CD4-positive, alpha-beta T cell (primary cell): ENCODE data around the gene CEP95. TPM values are rescaled to one million over a fixed set of nuclear protein-coding genes. Genes with fewer than 3 reads are reported as not detected.

Source experiments
- ATAC-seq: fragments of 200-7000 bp; cut with Tn5 transposase; one replicate; pipeline ENCODE4 v1.10.0; 2022; ENCODE audit warnings: mild to moderate bottlenecking; ENCODE audit not compliant: poor library complexity
- CTCF ChIA-PET: fragments of 350-600 bp; sonication (Branson Sonifier 250); formaldehyde crosslinking; loops from one replicate; lab custom pipeline; 2021; ENCODE audit warnings: antibody characterized with exemption, inconsistent platforms; lab: Charles Lee
- POLR2A ChIA-PET: fragments of 350-600 bp; sonication (Branson Sonifier 250); formaldehyde crosslinking; loops from one replicate; lab custom pipeline; 2021; ENCODE audit warnings: antibody characterized with exemption, inconsistent platforms; lab: Charles Lee
- DNase-seq, 14 experiments: peaks; one replicate each; pipeline ENCODE4 v3.0.0-alpha.2; 2013 to 2020; ENCODE audit warnings: mixed read lengths in 2 of 14
- H3K27ac ChIP-seq, 2 donors: one replicate each; pipeline versions ENCODE4 v1.5.1 to v1.7.0; 2013; ENCODE audit warnings: low read length in 2 of 2, low read depth in 1 of 2, mild to moderate bottlenecking in 1 of 2
- H3K27me3 ChIP-seq, 2 experiments: 1 replicate in 1 of 2; 2 replicates in 1 of 2; pipeline versions ENCODE4 v1.6.1 to v1.7.0; 2013; ENCODE audit warnings: low read length in 2 of 2, control low read depth in 1 of 2, mild to moderate bottlenecking in 1 of 2, moderate library complexity in 1 of 2; ENCODE audit not compliant: insufficient read depth in 2 of 2, control insufficient read depth in 1 of 2
- H3K36me3 ChIP-seq: one replicate; pipeline ENCODE4 v1.6.1; 2013; ENCODE audit warnings: low read length, control low read depth; ENCODE audit not compliant: insufficient read depth
- H3K4me1 ChIP-seq: one replicate; pipeline ENCODE4 v1.6.1; 2013; ENCODE audit warnings: low read length, control low read depth; ENCODE audit not compliant: insufficient read depth
- H3K4me3 ChIP-seq: one replicate; pipeline ENCODE4 v1.5.1; 2013; ENCODE audit warnings: mild to moderate bottlenecking, low read length, moderate library complexity
- H3K9me3 ChIP-seq, 2 experiments: 1 replicate in 1 of 2; 2 replicates in 1 of 2; pipeline versions ENCODE4 v1.6.1 to v1.7.0; 2013; ENCODE audit warnings: low read length in 2 of 2, mild to moderate bottlenecking in 2 of 2, control low read depth in 1 of 2, moderate library complexity in 1 of 2; ENCODE audit not compliant: control insufficient read depth in 1 of 2, insufficient read depth in 1 of 2
- H3K27ac Mint-ChIP-seq: one replicate; pipeline ENCODE4 v1.8.0; 2020; ENCODE audit warnings: mixed read lengths
- H3K27me3 Mint-ChIP-seq: one replicate; pipeline ENCODE4 v1.8.0; 2021; ENCODE audit warnings: mixed read lengths
- H3K36me3 Mint-ChIP-seq: one replicate; pipeline ENCODE4 v1.8.0; 2021; ENCODE audit warnings: low read depth, mixed read lengths
- H3K4me1 Mint-ChIP-seq: one replicate; pipeline ENCODE4 v1.8.0; 2021; ENCODE audit warnings: low read depth, mixed read lengths
- H3K4me3 Mint-ChIP-seq: one replicate; pipeline ENCODE4 v1.8.0; 2020; ENCODE audit warnings: mild to moderate bottlenecking, mixed read lengths
- H3K9me3 Mint-ChIP-seq: one replicate; pipeline ENCODE4 v1.8.0; 2020; ENCODE audit warnings: mixed read lengths
- CTCF ChIP-seq: fragments of 200-600 bp; IDR thresholded peaks from one replicate; pipeline ENCODE4 v1.8.0; 2022; ENCODE audit warnings: antibody characterized with exemption, mild to moderate bottlenecking
- intact Hi-C, 2 experiments: fragments of 100-400 bp; cut with DNase I in 1 of 2; cut with micrococcal nuclease in 1 of 2; formaldehyde crosslinking; loops; one replicate each; pipeline versions ENCODE4 v1.15.1 to v1.9.0; 2023 to 2025; cut with DNase I, micrococcal nuclease
- total RNA-seq, 174 experiments: library from RNA in 2 of 174; stranded (reverse) in 2 of 174; gene quantifications; one replicate each; pipeline ENCODE4 v1.2.3 and lab custom pipeline; 2021 to 2026

The CEP95 gene
- total RNA-seq, 2 experiments from 2014 or later: 256 to 269 TPM

DNA sequence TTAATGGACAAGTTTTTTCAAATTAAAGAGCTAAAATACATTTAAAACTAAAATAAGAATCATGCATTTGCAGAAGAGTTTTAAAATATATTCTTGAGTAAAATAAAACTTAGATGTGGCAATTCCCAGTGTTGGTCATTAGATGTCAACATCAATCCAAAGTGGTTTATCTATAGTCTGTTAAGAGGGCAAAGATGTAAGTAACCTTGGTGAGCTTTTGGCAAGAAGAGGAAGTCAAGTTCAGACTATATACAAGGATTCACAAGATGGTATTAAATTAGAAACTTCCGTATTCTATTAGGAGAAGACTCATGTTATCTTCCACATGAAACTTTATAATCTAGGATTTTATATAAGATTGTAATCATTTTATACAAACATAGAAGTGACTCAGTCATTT, 73.1 kb downstream of the CEP95 start:
- H3K27me3 Mint-ChIP-seq: no peaks in the 10 kb centered on the region
- no peak overlapping the region for H3K4me3 Mint-ChIP-seq
- H3K36me3 Mint-ChIP-seq: peaks cover 69% of the 10 kb centered on the region
- H3K27ac Mint-ChIP-seq: no peak overlapping the region
- no peaks in the 10 kb centered on the region for H3K9me3 ChIP-seq
- H3K27ac ChIP-seq: no peak overlapping the region
- intact Hi-C loops: no loop called here
- ChIA-PET POLR2A (interaction anchor here (0.6 kb wide), 1 partner anchor 14 kb away, joined by 3 read pairs; no protein-coding TSS in a partner anchor), CTCF (interaction anchor here (1.6 kb wide), 1 partner anchor 21 kb away, joined by 3 read pairs; no protein-coding TSS in a partner anchor)
- no peaks in the 10 kb centered on the region for H3K4me1 ChIP-seq
- H3K9me3 Mint-ChIP-seq: no peaks in the 10 kb centered on the region
- no peaks in the 10 kb centered on the region for H3K27me3 ChIP-seq
- H3K4me3 ChIP-seq: no peak overlapping the region
- no peak for ATAC-seq
- peaks cover 11% of the 10 kb centered on the region for H3K4me1 Mint-ChIP-seq
- TF ChIP-seq CTCF: no peak
- H3K36me3 ChIP-seq: peaks cover 52% of the 10 kb centered on the region
- DNase-seq: no peak

DNA sequence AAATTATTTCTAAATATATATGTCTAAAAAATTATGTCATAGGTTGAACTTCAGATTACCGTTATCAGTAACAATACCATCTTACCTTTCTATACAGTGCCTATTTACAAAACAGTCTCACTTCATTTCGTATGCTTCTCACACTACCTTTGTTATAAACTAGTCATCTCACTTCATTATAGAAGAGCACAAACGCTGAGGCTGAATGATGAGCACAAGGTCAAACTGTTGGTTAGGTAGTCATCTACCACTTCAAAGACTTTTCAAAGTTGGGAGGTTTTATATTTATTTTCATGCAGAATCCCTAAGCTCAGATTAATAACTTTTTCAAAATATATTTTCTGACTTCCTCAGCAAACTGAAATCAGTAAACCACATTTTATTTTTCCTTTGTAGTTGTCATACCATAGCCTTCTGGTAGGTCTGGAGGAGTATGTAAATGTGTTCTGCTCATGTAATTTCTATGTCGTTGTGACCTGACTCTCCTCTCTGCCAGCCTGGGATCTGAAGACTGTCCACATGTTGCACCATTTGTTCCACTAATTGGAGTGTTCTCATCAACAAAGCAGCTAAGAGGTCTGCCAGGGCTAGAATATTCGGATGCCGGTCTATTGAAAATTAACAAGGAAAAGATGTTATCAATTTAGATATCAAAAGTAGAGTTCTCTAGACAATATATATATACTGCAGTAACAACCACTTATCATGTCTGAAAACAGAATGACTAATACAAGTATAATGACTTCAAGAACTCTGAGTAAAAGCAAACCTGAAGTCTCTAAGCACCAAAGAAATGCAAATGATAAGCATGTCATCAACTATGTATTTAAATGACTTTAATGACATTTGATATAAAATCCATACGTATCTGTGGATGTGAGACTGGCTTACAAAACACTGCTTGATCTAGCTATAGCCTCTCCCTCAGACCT, 73.9 kb downstream of the CEP95 start:
- H3K27me3 Mint-ChIP-seq: no peaks in the 10 kb centered on the region
- no peak for DNase-seq
- intact Hi-C loops: no loop called here
- H3K36me3 ChIP-seq: peaks cover 55% of the 10 kb centered on the region
- H3K36me3 Mint-ChIP-seq: peaks cover 74% of the 10 kb centered on the region
- peak overlapping the region; percentile 19 for H3K27ac Mint-ChIP-seq
- H3K4me1 ChIP-seq: no peaks in the 10 kb centered on the region
- no peak overlapping the region for H3K4me3 Mint-ChIP-seq
- TF ChIP-seq CTCF: no peak
- no peak overlapping the region for H3K27ac ChIP-seq
- H3K9me3 Mint-ChIP-seq: no peaks in the 10 kb centered on the region
- no peak overlapping the region for H3K4me3 ChIP-seq
- no peaks in the 10 kb centered on the region for H3K9me3 ChIP-seq
- H3K27me3 ChIP-seq: no peaks in the 10 kb centered on the region
- peaks cover 11% of the 10 kb centered on the region for H3K4me1 Mint-ChIP-seq
- ChIA-PET POLR2A (interaction anchor here (0.6 kb wide), 2 partner anchors 13 to 26 kb away, joined by 3 read pairs; no protein-coding TSS in a partner anchor), CTCF (interaction anchor here (0.7 to 1.6 kb wide), 2 partner anchors 11 to 20 kb away, joined by 3 read pairs; no protein-coding TSS in a partner anchor)
- ATAC-seq: no peak

DNA sequence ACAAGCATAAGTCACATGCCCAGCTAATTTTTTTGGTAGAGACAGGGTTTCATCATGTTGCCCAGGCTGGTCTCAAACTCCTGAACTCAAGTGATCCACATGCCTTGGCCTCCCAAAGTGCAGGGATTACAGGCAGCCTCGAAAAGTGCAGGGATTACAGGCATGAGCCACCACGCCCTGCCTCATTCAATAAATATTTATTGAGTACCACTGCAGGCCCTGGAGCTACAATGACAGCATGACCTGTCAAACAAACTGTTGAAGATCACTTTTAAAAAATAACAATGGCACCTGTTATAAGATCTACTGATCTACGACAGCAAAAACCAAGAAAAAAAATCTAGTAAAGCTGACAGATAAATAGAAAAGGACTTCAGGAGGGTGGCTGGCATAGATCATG, 76.3 kb downstream of the CEP95 start:
- Mint-ChIP-seq H3K27ac (no peak overlapping the region), H3K27me3 (no peaks in the 10 kb centered on the region), H3K4me3 (no peak overlapping the region), H3K36me3 (peaks cover 60% of the 10 kb centered on the region), H3K9me3 (no peaks in the 10 kb centered on the region), H3K4me1 (peaks cover 11% of the 10 kb centered on the region)
- Histone ChIP-seq H3K4me3 (no peak overlapping the region), H3K27ac (no peak overlapping the region), H3K27me3 (no peaks in the 10 kb centered on the region), H3K36me3 (peaks cover 51% of the 10 kb centered on the region), H3K9me3 (no peaks in the 10 kb centered on the region), H3K4me1 (no peaks in the 10 kb centered on the region)
- ChIA-PET POLR2A (no interaction called here), CTCF (interaction anchor here (0.7 to 1.2 kb wide), 2 partner anchors 32 to 33 kb away, joined by 3 read pairs; no protein-coding TSS in a partner anchor)
- no peak for TF ChIP-seq CTCF
- ATAC-seq (no peak), DNase-seq (no peak)
- intact Hi-C loops: no loop called here
